K562 (cell line): ENCODE measurements around the gene GPN3. TPM values are rescaled to one million over a fixed set of nuclear protein-coding genes. Genes with fewer than 3 reads are reported as not detected.
A peak's percentile ranks its signal among the peaks of the same experiment; 100 is the strongest.

Experiments
- EHMT2 ChIP-seq: fragments of 450-650 bp; IDR thresholded peaks from 2 replicates; pipeline ENCODE4 v1.6.1; 2018; ENCODE audit warnings: antibody characterized with exemption
- MGA ChIP-seq: fragments of 450-650 bp; IDR thresholded peaks from 2 replicates; pipeline ENCODE4 v1.6.1; 2016; ENCODE audit warnings: mild to moderate bottlenecking, moderate library complexity
- TAL1 ChIP-seq: fragments of 450-650 bp; IDR thresholded peaks from 2 replicates; pipeline ENCODE4 v1.6.1; 2016; ENCODE audit warnings: mild to moderate bottlenecking
- TEAD4 ChIP-seq, 2 experiments: sonication (generic) in 1 of 2; formaldehyde crosslinking in 1 of 2; IDR thresholded peaks; 2 replicates each; pipeline versions ENCODE4 v1.6.1 to v1.8.0; 2012 to 2022; ENCODE audit warnings: borderline replicate concordance in 1 of 2, inconsistent platforms in 1 of 2, low read length in 1 of 2, mild to moderate bottlenecking in 1 of 2, missing genetic modification reagents in 1 of 2
- polyA plus RNA-seq, 8 experiments: library from polyadenylated mRNA; depleted of rRNA in 4 of 8; stranded (reverse) in 5 of 8; unstranded in 3 of 8; fragments of >200 nt; fragmentation: Nextera tagmentation in 2 of 8; fragmentation: Illumina TruSeq in 1 of 8; extraction: Ambion mirVana in 2 of 8; extraction: Trizol in 1 of 8; gene quantifications; 2 replicates each; pipeline versions ENCODE4 v1.2.1 to v1.2.3, GENCODE V29; 2011 to 2014; ENCODE audit warnings: inconsistent platforms in 1 of 8, missing spikeins in 1 of 8
- total RNA-seq, 7 experiments: library from RNA; depleted of rRNA in 6 of 7; stranded (reverse); fragments of >200 nt in 6 of 7; fragmentation: Illumina TruSeq in 2 of 7; extraction: Trizol in 2 of 7; gene quantifications; 2 replicates each; pipeline versions ENCODE4 v1.2.1 to v1.2.3, GENCODE V29; 2011 to 2021; ENCODE audit warnings: low replicate concordance in 1 of 7
- TF ChIP-seq, protein P1 (sequence below): sonication (generic); formaldehyde crosslinking; IDR thresholded peaks from 2 replicates; pipeline ENCODE4 v1.8.1; 2023; ENCODE audit warnings: missing genetic modification reagents, mild to moderate bottlenecking, borderline replicate concordance

The GPN3 gene
- total and polyA plus RNA-seq, 9 of the 15 experiments (the other 6 are each of a cell fraction or from before 2014, with no cell fraction given) = 35.8 to 123 (median 64.2) TPM

DNA sequence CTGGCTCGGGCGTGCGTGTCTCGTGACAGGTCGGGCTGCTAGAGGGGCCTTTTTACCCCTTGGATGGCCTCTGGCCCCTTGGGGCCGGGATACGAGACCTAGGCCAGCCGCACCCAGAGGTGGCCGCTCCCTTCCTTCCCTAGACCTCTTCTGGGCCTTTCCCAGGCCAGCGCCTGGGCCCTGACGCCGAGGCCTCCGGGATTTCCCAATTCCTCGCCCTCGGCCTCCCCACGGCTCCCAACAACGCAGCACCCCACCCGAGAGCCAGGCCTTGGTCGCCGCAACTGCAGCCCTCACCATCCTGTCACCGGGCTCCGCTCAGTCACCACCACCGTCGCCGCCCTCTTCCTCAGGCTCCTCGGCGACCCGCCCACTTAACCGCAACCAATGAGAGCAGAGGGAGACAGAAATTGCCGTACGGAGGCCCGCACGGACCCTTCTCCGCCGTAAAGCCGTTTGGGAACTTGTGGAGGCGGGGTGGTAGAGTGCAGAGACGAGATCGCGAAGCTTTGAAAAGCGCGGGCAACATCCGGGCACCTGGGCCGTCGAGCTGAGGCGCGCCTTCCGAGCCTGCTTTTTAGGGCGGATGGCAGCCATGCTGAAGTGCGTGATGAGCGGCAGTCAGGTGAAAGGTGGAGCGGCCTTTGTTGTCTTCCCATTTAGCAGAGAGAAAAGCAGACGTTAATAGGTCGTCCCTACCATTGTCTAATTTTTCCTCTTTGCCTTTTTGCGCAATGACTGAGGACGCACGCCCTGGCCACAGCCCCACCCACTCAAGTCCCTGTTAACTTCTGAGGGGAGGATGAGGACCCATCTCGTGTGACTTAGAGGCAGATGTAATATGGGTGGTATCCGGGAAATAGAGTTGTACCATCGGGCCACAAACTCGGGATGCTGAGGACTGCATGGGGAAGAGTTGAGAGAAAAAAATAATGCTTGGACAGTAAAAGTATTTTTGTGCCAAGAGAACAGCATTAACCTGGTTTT lies 34.0 kb upstream of the GPN3 start, which contains the start of the genes RAD9B and VPS29 (continued):
- TF ChIP-seq MGA (peak; percentile 100), TAL1 (peak; percentile 8; the same call in 1 of the 2 replicates), TEAD4 (IDR thresholded peaks at IDR 0.05; ENCODE audit: low read length) (peak; percentile 77), TEAD4 (CRISPR knock-in tag; IDR thresholded peaks at IDR 0.05; ENCODE audit: borderline replicate concordance) (peak; percentile 80; the same call in 1 of the 2 replicates), EHMT2 (peak; percentile 68; the same call in 1 of the 2 replicates)
- TF ChIP-seq, protein P1, sequence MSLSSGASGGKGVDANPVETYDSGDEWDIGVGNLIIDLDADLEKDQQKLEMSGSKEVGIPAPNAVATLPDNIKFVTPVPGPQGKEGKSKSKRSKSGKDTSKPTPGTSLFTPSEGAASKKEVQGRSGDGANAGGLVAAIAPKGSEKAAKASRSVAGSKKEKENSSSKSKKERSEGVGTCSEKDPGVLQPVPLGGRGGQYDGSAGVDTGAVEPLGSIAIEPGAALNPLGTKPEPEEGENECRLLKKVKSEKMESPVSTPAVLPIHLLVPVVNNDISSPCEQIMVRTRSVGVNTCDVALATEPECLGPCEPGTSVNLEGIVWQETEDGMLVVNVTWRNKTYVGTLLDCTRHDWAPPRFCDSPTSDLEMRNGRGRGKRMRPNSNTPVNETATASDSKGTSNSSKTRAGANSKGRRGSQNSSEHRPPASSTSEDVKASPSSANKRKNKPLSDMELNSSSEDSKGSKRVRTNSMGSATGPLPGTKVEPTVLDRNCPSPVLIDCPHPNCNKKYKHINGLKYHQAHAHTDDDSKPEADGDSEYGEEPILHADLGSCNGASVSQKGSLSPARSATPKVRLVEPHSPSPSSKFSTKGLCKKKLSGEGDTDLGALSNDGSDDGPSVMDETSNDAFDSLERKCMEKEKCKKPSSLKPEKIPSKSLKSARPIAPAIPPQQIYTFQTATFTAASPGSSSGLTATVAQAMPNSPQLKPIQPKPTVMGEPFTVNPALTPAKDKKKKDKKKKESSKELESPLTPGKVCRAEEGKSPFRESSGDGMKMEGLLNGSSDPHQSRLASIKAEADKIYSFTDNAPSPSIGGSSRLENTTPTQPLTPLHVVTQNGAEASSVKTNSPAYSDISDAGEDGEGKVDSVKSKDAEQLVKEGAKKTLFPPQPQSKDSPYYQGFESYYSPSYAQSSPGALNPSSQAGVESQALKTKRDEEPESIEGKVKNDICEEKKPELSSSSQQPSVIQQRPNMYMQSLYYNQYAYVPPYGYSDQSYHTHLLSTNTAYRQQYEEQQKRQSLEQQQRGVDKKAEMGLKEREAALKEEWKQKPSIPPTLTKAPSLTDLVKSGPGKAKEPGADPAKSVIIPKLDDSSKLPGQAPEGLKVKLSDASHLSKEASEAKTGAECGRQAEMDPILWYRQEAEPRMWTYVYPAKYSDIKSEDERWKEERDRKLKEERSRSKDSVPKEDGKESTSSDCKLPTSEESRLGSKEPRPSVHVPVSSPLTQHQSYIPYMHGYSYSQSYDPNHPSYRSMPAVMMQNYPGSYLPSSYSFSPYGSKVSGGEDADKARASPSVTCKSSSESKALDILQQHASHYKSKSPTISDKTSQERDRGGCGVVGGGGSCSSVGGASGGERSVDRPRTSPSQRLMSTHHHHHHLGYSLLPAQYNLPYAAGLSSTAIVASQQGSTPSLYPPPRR = peak; percentile 98
